ENCODE results near the gene CD4. TPM values are rescaled to one million over a fixed set of nuclear protein-coding genes. Genes with fewer than 3 reads are reported as not detected.

CD4 gene
- total and polyA plus RNA-seq, 12 donors, result 2.4 to 52.8 (median 24.3) TPM

- 76 to 85% (median 83%) methylated on average over 9 to 10 of the region's 10 CpGs for whole genome bisulfite sequencing, 4 donors
- DNase-seq, result no peak
- intact Hi-C loops (cut with DNase I), result no loop called here
- peak overlapping the region in 2 of 5 donors; percentile 56 to 73 for H3K27ac ChIP-seq
- no peaks in the 10 kb centered on the region for H3K9me3 ChIP-seq (replicated peaks in 1 of 3)
- H3K36me3 ChIP-seq (replicated peaks in 1 of 2), result peaks cover 0 to 10% of the 10 kb centered on the region in 2 donors
- no peak overlapping the region for H3K4me3 ChIP-seq
- H3K4me1 ChIP-seq (replicated peaks in 1 of 2), result peaks cover 14 to 28% of the 10 kb centered on the region in 2 donors
- TF ChIP-seq POLR2A (IDR thresholded peaks at IDR 0.05) (no peak), CTCF (IDR thresholded peaks at IDR 0.05) (no peak)
- H3K27me3 ChIP-seq, result no peaks in the 10 kb centered on the region
Observed at GRCh38 chr12:6770600-6770999, 18.7 kb upstream of the CD4 start.

- H3K4me1 ChIP-seq (replicated peaks in 1 of 2), result peaks cover 11 to 25% of the 10 kb centered on the region in 2 donors
- WGBS, 4 donors, result 65 to 96% (median 90%) methylated on average over 3 to 4 of the region's 4 CpGs
- intact Hi-C loops (cut with DNase I), result no loop called here
- peaks cover 0 to 10% of the 10 kb centered on the region in 2 donors for H3K36me3 ChIP-seq (replicated peaks in 1 of 2)
- TF ChIP-seq CTCF (IDR thresholded peaks at IDR 0.05), result no peak
- no peak for TF ChIP-seq POLR2A (IDR thresholded peaks at IDR 0.05)
- peak in 6 of 7 donors; percentile 49 to 78 (median 60) for DNase-seq
- no peak overlapping the region for H3K4me3 ChIP-seq
- no peaks in the 10 kb centered on the region for H3K27me3 ChIP-seq
- H3K27ac ChIP-seq, result peak overlapping the region in 2 of 5 donors; percentile 56 to 73
- no peaks in the 10 kb centered on the region for H3K9me3 ChIP-seq (replicated peaks in 1 of 3)
Observed at GRCh38 chr12:6771091-6771495, 18.2 kb upstream of the CD4 start.

DNA sequence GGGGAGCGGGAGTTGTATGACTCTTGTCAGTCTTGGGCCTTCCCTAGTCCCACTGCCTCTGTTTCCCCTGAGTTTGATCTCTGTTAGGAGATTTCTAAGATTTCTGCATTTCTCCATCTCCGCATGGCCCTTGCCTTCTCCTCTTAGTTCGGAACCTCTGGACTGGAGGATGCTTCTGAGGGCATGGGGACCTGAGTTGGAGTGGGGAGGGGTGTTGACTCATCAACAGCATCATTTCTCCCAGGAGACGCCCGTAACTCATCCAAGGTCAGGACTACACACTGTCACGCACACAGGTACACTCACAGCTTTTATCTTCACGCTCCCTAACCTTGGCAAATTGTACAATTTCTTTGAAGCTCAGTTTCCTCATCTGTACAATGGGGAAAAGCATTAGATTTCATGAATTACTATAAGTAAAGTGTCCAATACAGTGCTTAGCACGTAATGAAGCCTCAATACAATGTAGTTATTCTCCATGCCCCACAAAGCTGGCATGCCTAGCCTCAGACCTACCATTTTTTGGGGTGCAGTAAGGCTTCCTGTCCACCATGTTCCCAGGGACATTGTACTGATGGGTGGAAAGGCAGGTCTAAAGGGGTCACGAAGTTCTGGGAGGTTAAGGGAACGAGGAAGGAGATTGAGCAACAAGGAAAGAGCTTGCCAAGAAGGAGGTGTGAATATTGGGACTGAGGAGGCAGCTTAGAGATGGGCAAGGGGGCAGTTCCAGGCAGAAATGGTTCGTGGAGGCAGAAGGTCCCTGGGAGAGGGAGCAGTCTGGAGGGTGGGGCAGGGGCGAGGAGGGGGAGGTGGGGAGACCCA is 17.6 kb upstream of the CD4 start:
- peaks cover 0 to 10% of the 10 kb centered on the region in 2 donors for H3K36me3 ChIP-seq (replicated peaks in 1 of 2)
- no peak overlapping the region for H3K4me3 ChIP-seq
- H3K9me3 ChIP-seq (replicated peaks in 1 of 3), result no peaks in the 10 kb centered on the region
- WGBS, 4 donors, result 55 to 63% (median 59%) methylated on average over 12 of the region's 12 CpGs
- H3K27me3 ChIP-seq, result no peaks in the 10 kb centered on the region
- peak overlapping the region in 2 of 5 donors; percentile 56 to 73 for H3K27ac ChIP-seq
- H3K4me1 ChIP-seq (replicated peaks in 1 of 2), result peaks cover 11 to 25% of the 10 kb centered on the region in 2 donors
- peak in 2 of 7 donors; percentile 45 to 48 for DNase-seq
- TF ChIP-seq POLR2A (IDR thresholded peaks at IDR 0.05) (no peak), CTCF (IDR thresholded peaks at IDR 0.05) (no peak)
- intact Hi-C loops (cut with DNase I), result no loop called here

GRCh38 chr12:6772331-6772695 is 17.0 kb upstream of the CD4 start, which contains the start of gene LAG3:
Gene LAG3 (plus strand): TSS chr12:6772520. CDS start chr12:6772853, 333 bp downstream.
- Histone ChIP-seq H3K36me3 (replicated peaks in 1 of 2) (peaks cover 0 to 10% of the 10 kb centered on the region in 2 donors), H3K4me3 (no peak within 1 kb of the TSS), H3K4me1 (replicated peaks in 1 of 2) (peaks cover 11 to 25% of the 10 kb centered on the region in 2 donors), H3K27ac (peak within 1 kb of the TSS in 2 of 5 donors; percentile 56 to 73), H3K27me3 (no peaks in the 10 kb centered on the region), H3K9me3 (replicated peaks in 1 of 3) (no peaks in the 10 kb centered on the region)
- intact Hi-C loops (cut with DNase I), result no loop called here
- no peak for TF ChIP-seq CTCF (IDR thresholded peaks at IDR 0.05)
- no peak for DNase-seq
- 48 to 58% (median 54%) methylated on average over 10 to 15 of the region's 15 CpGs for WGBS, 4 donors

Data from adrenal gland (tissue), 12 donors.